Panc1 (cell line): ENCODE results near the gene MRPL41.

Experiments used
- CTCF ChIP-seq: fragments of 450-650 bp; IDR thresholded peaks from 2 replicates; pipeline ENCODE4 v1.5.1; 2017; ENCODE audit warnings: mild to moderate bottlenecking
- POLR2AphosphoS5 ChIP-seq: IDR thresholded peaks from 2 replicates; pipeline ENCODE4 v1.6.1; 2012; ENCODE audit warnings: mild to moderate bottlenecking, low read depth, low read length, moderate library complexity
- REST ChIP-seq, 2 experiments: IDR thresholded peaks; 2 replicates each; pipeline ENCODE4 v1.6.1; 2011 to 2012; ENCODE audit warnings: low read depth in 2 of 2, control low read depth in 1 of 2, low read length in 1 of 2, mild to moderate bottlenecking in 1 of 2, moderate library complexity in 1 of 2; ENCODE audit not compliant: insufficient read depth in 1 of 2
- SIN3A ChIP-seq: IDR thresholded peaks from 2 replicates; pipeline ENCODE4 v1.6.1; 2012; ENCODE audit warnings: low read depth, mild to moderate bottlenecking, low read length, moderate library complexity, borderline replicate concordance; ENCODE audit not compliant: insufficient read depth
- TCF7L2 ChIP-seq: IDR thresholded peaks from 2 replicates; pipeline ENCODE4 v1.6.1; 2011; ENCODE audit warnings: mild to moderate bottlenecking, low read depth, low read length, inconsistent platforms

- TF ChIP-seq CTCF (no peak), POLR2AphosphoS5 (no peak), REST (IDR thresholded peaks at IDR 0.05; ENCODE audit: insufficient read depth in 1 of 2, low read depth in 2 of 2, low read length in 1 of 2) (no peak), SIN3A (no peak), TCF7L2 (no peak)
Observed at GRCh38 chr9:137564817-137565411, 13.2 kb downstream of the MRPL41 start.
